GM19468 (cell line): ENCODE results near the gene PARD3.

Experiments
- ATAC-seq: cut with Tn5 transposase; IDR thresholded peaks from one replicate; pipeline ENCODE4 v1.9.1; 2021; ENCODE audit warnings: mild to moderate bottlenecking, moderate library complexity, moderate number of reproducible peaks; ENCODE audit not compliant: unreplicated experiment; ENCODE audit errors: extremely low read depth

PARD3 gene

GRCh38 chr10:34601691-34602090 lies 213.4 kb downstream of the PARD3 start:
- ATAC-seq: no peak

GRCh38 chr10:34599026-34599795 lies 215.9 kb downstream of the PARD3 start:
- ATAC-seq: no peak

GRCh38 chr10:34596351-34596750 lies 218.7 kb downstream of the PARD3 start:
- ATAC-seq: no peak

- ATAC-seq: no peak
Observed at GRCh38 chr10:34593930-34594329, 221.2 kb downstream of the PARD3 start.

GRCh38 chr10:34593374-34593890 lies 221.7 kb downstream of the PARD3 start:
- ATAC-seq: no peak

GRCh38 chr10:34590793-34591192 lies 224.3 kb downstream of the PARD3 start:
- ATAC-seq: no peak

GRCh38 chr10:34589275-34589674 lies 225.8 kb downstream of the PARD3 start:
- ATAC-seq: no peak

GRCh38 chr10:34587680-34588019 lies 227.4 kb downstream of the PARD3 start:
- no peak for ATAC-seq

- no peak for ATAC-seq
Observed at GRCh38 chr10:34587002-34587679, 228.0 kb downstream of the PARD3 start.

- ATAC-seq: no peak
Observed at GRCh38 chr10:34585422-34586112, 229.5 kb downstream of the PARD3 start.

GRCh38 chr10:34584164-34584563 lies 230.9 kb downstream of the PARD3 start:
- ATAC-seq: no peak

GRCh38 chr10:34581801-34582532 lies 233.1 kb downstream of the PARD3 start:
- no peak for ATAC-seq

GRCh38 chr10:34580643-34581042 lies 234.5 kb downstream of the PARD3 start:
- no peak for ATAC-seq

GRCh38 chr10:34580214-34580613 lies 234.9 kb downstream of the PARD3 start:
- no peak for ATAC-seq

- ATAC-seq: no peak
Observed at GRCh38 chr10:34578468-34578867, 236.6 kb downstream of the PARD3 start.

GRCh38 chr10:34576797-34577196 lies 238.3 kb downstream of the PARD3 start:
- no peak for ATAC-seq

GRCh38 chr10:34575882-34576281 lies 239.2 kb downstream of the PARD3 start:
- no peak for ATAC-seq

GRCh38 chr10:34574353-34574934 lies 240.7 kb downstream of the PARD3 start:
- no peak for ATAC-seq

- ATAC-seq: no peak
Observed at GRCh38 chr10:34570887-34571286, 244.2 kb downstream of the PARD3 start.

- no peak for ATAC-seq
Observed at GRCh38 chr10:34567659-34568253, 247.3 kb downstream of the PARD3 start.
